GM10248 (cell line): ENCODE data around the gene LCLAT1.

Experiments used
- CTCF ChIA-PET: fragments of 300-600 bp; sonication (Branson Sonifier 250); formaldehyde crosslinking; extraction: SDS; loops from one replicate; lab custom pipeline; 2021; ENCODE audit warnings: antibody characterized with exemption; lab: Yijun Ruan, JAX
- POLR2A ChIA-PET: fragments of 350-650 bp; sonication (Branson Sonifier 250); formaldehyde crosslinking; extraction: SDS; loops from one replicate; lab custom pipeline; 2020; ENCODE audit warnings: antibody characterized with exemption; lab: Yijun Ruan, JAX
- DNase-seq: peaks from one replicate; pipeline ENCODE4 v3.0.0; 2012; ENCODE audit errors: extremely low spot score
- TF ChIP-seq, protein P1 (sequence below): IDR thresholded peaks from 2 replicates; pipeline ENCODE4 v1.5.1; 2012; ENCODE audit warnings: mild to moderate bottlenecking, low read depth; ENCODE audit errors: extremely low read depth, missing control alignments, control extremely low read depth

Gene LCLAT1

DNA sequence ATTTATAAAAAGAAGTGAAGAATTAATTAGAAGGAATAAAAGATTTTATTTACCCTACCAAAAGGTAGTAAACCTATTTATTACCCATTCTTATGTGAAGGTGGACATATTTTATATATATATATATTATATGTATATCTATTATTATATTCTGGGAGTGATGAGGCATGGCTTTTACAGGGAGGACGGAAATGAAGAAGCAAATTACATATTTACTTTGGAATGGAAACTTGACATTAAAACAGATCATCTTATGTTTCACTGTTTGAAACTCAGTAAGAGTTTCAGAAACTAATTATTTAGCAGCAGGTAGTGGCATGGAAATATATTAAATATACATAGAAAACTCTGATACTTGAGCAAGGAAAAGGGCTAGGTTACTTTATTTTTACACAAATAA, 143.4 kb downstream of the LCLAT1 start:
- no peak for DNase-seq
- CTCF ChIA-PET, result interaction anchor here (1.2 to 1.3 kb wide), 2 partner anchors 11 to 19 kb away, joined by 3 read pairs; no protein-coding TSS in a partner anchor
- TF ChIP-seq, protein P1, sequence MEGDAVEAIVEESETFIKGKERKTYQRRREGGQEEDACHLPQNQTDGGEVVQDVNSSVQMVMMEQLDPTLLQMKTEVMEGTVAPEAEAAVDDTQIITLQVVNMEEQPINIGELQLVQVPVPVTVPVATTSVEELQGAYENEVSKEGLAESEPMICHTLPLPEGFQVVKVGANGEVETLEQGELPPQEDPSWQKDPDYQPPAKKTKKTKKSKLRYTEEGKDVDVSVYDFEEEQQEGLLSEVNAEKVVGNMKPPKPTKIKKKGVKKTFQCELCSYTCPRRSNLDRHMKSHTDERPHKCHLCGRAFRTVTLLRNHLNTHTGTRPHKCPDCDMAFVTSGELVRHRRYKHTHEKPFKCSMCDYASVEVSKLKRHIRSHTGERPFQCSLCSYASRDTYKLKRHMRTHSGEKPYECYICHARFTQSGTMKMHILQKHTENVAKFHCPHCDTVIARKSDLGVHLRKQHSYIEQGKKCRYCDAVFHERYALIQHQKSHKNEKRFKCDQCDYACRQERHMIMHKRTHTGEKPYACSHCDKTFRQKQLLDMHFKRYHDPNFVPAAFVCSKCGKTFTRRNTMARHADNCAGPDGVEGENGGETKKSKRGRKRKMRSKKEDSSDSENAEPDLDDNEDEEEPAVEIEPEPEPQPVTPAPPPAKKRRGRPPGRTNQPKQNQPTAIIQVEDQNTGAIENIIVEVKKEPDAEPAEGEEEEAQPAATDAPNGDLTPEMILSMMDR, result no peak
- POLR2A ChIA-PET, result no interaction called here

DNA sequence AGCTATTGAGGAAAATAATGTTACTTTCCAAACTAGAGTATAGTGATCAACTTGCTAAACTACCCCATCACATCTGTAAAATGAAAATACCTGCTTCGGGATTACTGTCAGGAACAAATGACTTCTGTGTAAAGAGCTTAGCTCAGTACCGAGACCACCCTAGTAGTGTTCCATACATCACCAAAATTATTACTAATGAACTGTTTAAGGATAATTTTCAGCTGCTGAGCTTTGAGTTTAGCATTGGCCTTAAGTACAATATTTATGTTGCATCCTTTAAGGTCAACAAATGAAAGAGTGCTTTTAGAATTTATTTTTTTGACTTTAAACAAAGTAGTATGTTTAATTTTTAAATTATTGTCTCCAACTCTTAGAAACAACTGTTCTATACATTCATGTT, 144.1 kb downstream of the LCLAT1 start:
- no peak for DNase-seq
- TF ChIP-seq, protein P1, result no peak
- POLR2A ChIA-PET, result no interaction called here
- CTCF ChIA-PET, result interaction anchor here (1.0 to 1.3 kb wide), 2 partner anchors 10 to 427 kb away, joined by 3 read pairs; no protein-coding TSS in a partner anchor

DNA sequence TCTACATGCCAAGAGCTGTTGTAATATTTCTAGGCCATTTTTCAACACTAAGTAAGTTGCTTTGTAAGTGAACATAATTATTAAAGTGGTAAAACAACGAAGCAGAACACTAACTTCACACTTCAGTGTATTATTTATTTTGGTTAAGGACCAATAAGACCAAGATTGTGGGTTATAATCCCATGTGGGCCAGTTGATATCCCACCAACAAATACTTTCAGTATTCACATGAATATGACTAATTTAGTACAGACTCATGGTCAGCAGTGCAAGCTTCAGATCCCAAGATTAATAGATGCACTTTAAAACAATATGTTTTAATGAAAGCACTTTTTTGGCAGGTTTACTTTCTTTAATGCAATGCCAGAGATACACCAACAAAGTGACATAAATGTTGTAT, 154.3 kb downstream of the LCLAT1 start:
- CTCF ChIA-PET, result interaction anchor here (1.1 to 1.7 kb wide), 3 partner anchors 10 to 189 kb away, joined by 3 to 4 read pairs (median 3); no protein-coding TSS in a partner anchor
- no peak for DNase-seq
- TF ChIP-seq, protein P1, result no peak
- POLR2A ChIA-PET, result no interaction called here

DNA sequence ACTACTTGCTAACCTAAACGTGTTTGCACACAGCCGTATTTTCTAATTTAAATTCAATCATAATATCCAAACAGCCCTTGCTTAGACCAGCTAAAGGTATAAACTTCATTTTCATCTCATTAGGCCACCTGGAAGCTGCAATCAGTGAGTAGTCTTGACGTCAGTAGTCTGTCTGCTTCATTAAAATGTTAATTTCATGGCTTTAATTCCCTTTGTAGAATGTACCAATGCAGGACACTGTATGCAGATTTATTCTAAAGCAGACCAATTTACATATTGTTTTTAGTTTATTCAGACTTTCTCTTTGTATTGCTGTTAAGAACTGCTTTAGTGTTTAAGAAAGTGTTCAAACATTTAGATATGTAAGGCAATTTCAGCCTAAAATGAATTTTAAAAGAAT, 158.2 kb downstream of the LCLAT1 start:
- ChIA-PET CTCF (interaction anchor here (1.4 kb wide), 1 partner anchor 12 kb away, joined by 4 read pairs; no protein-coding TSS in a partner anchor), POLR2A (no interaction called here)
- TF ChIP-seq, protein P1, result no peak
- no peak for DNase-seq

DNA sequence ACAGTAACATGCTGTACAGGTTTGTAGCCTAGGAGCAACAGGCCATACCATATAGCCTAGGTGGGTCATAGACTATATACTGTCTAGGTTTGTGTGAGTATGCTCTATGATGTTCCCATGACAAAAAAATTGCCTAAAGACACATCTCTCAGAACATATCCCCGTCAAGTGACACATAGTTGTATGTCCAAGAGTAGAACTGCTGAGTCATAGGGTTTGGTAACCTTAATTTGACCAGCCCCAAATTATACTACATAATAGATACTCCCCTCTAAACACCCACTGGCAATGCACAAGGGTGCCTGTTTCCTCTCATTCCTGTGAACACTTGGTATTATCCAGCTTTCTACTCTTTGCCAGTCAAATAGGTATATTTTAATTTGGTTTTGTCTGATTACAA, 161.6 kb downstream of the LCLAT1 start:
- TF ChIP-seq, protein P1, result no peak
- POLR2A ChIA-PET, result no interaction called here
- CTCF ChIA-PET, result no interaction called here
- no peak for DNase-seq

DNA sequence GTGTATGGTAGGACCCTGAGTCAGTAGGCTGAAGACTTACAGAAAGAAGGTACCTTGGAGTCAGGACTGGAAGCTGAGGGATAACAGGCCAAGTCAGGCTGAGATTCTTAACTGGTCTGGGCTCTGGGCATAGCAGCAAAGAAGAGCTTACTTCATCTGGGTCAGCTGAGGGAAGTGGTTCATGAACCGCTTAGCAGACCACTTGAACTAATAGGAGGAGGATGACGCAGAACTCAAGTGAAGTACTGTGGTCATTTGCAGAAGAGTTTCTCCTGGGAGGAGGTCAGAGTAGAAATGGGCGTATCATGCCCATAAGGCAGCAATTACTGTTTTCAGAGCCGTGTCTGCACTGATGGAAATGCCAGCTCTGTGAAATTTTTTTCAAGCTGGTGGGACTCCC, 164.5 kb downstream of the LCLAT1 start:
- ChIA-PET CTCF (no interaction called here), POLR2A (no interaction called here)
- DNase-seq, result no peak
- TF ChIP-seq, protein P1, result no peak
